SH-SY5Y (cell line): ENCODE measurements around the gene CACNA1S.

Source experiments
- GATA2 ChIP-seq: IDR thresholded peaks from 2 replicates; pipeline ENCODE4 v1.6.1; 2011; ENCODE audit warnings: mild to moderate bottlenecking, low read depth, low read length
- GATA3 ChIP-seq: IDR thresholded peaks from 2 replicates; pipeline ENCODE4 v1.6.1; 2011; ENCODE audit warnings: low read depth, mild to moderate bottlenecking, low read length, moderate library complexity

DNA sequence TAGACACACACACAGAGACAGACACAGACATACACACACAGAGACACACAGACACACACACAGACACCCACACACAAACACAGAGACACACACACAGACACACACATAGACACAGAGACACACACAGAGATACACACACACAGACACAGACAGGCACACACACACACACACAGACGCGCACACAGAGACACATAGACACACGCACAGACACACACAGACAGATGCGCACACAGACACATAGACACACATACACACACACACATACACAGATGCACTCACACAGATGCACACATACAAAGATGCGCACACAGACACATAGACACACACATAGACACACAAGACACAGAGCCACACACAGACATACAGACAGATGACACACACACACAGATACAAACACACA lies 104.7 kb downstream of the CACNA1S start:
- TF ChIP-seq GATA3 (no peak), GATA2 (no peak)
